UCSD-AML1 (cell line): ENCODE data around the gene SIGMAR1.

Experiments
- DNase-seq: peaks from one replicate; lab custom pipeline; 2025; ENCODE audit not compliant: unreplicated experiment; lab: John Stamatoyannopoulos, UW

Gene SIGMAR1

GRCh38 chr9:34606190-34606589 is 31.4 kb downstream of the SIGMAR1 start:
- DNase-seq = no peak

GRCh38 chr9:34603610-34604231 is 33.9 kb downstream of the SIGMAR1 start:
- peak; percentile 73 for DNase-seq

- no peak for DNase-seq
Observed at GRCh38 chr9:34601937-34602573, 35.5 kb downstream of the SIGMAR1 start.

- DNase-seq = no peak
Observed at GRCh38 chr9:34600908-34601307, 36.7 kb downstream of the SIGMAR1 start.

GRCh38 chr9:34599546-34599945 is 38.0 kb downstream of the SIGMAR1 start:
- no peak for DNase-seq

- no peak for DNase-seq
Observed at GRCh38 chr9:34594177-34594576, 43.4 kb downstream of the SIGMAR1 start.

- DNase-seq = no peak
Observed at GRCh38 chr9:34592895-34593601, 44.5 kb downstream of the SIGMAR1 start.

- no peak for DNase-seq
Observed at GRCh38 chr9:34591917-34592866, 45.4 kb downstream of the SIGMAR1 start.

- peak; percentile 71 for DNase-seq
Observed at GRCh38 chr9:34591248-34591916, 46.2 kb downstream of the SIGMAR1 start.

- DNase-seq = no peak
Observed at GRCh38 chr9:34590381-34591247, 47.0 kb downstream of the SIGMAR1 start.

GRCh38 chr9:34589636-34590380 is 47.8 kb downstream of the SIGMAR1 start, which contains the start of gene CNTFR:
Gene CNTFR (minus strand): TSS chr9:34589724. CDS start chr9:34568981, 20,743 bp downstream.
- DNase-seq = no peak

- no peak for DNase-seq
Observed at GRCh38 chr9:34588671-34589635, 48.6 kb downstream of the SIGMAR1 start.

- DNase-seq = no peak
Observed at GRCh38 chr9:34587271-34587670, 50.3 kb downstream of the SIGMAR1 start.

- DNase-seq = no peak
Observed at GRCh38 chr9:34585946-34586669, 51.5 kb downstream of the SIGMAR1 start.

- no peak for DNase-seq
Observed at GRCh38 chr9:34584970-34585369, 52.6 kb downstream of the SIGMAR1 start.
